Esophagus (tissue), 2 donors: Measurements from ENCODE around the gene CPSF7. TPM values are rescaled to one million over a fixed set of nuclear protein-coding genes. Genes with fewer than 3 reads are reported as not detected.

ENCODE experiments used
- H3K27ac ChIP-seq, 2 donors: one replicate each; pipeline ENCODE4 v1.5.1; 2013; ENCODE audit warnings: low read depth in 2 of 2, mild to moderate bottlenecking in 2 of 2, inconsistent platforms in 1 of 2, low read length in 1 of 2, moderate library complexity in 1 of 2
- H3K27me3 ChIP-seq, 2 donors: one replicate each; pipeline ENCODE4 v1.6.1; 2013; ENCODE audit warnings: low read length in 2 of 2, control low read depth in 1 of 2, mild to moderate bottlenecking in 1 of 2; ENCODE audit not compliant: insufficient read depth in 2 of 2, control insufficient read depth in 1 of 2
- H3K36me3 ChIP-seq, 2 donors: one replicate each; pipeline ENCODE4 v1.6.1; 2013; ENCODE audit warnings: low read length in 1 of 2; ENCODE audit not compliant: control insufficient read depth in 2 of 2, insufficient read depth in 2 of 2
- H3K4me1 ChIP-seq, 2 donors: one replicate each; pipeline ENCODE4 v1.6.1; 2013; ENCODE audit warnings: low read length in 1 of 2; ENCODE audit not compliant: control insufficient read depth in 2 of 2, insufficient read depth in 2 of 2
- H3K4me3 ChIP-seq, 2 donors: one replicate each; pipeline ENCODE4 v1.5.1; 2013; ENCODE audit warnings: low read length in 2 of 2, mild to moderate bottlenecking in 2 of 2, low read depth in 1 of 2, moderate library complexity in 1 of 2
- H3K9me3 ChIP-seq, 2 donors: one replicate each; pipeline ENCODE4 v1.6.1; 2013; ENCODE audit warnings: mild to moderate bottlenecking in 2 of 2, low read depth in 1 of 2, low read length in 1 of 2, moderate library complexity in 1 of 2; ENCODE audit not compliant: control insufficient read depth in 2 of 2, insufficient read depth in 1 of 2
- WGBS, 2 donors: extraction: QIAGEN DNeasy Blood & Tissue Kit; methylation state at CpG; one replicate each; pipeline ENCODE4 v1.1.7; 2013; 5-methylcytosine and 5-hydroxymethylcytosine counted together
- polyA plus RNA-seq, 2 donors: library from polyadenylated mRNA; stranded (reverse); fragments of 200-250 nt; gene quantifications; one replicate each; pipeline ENCODE4 v1.2.3, GENCODE V29; 2013
- donor health status: healthy with polysubstance abuse.
- donor health status: Bipolar disorder and iron deficiency.

The CPSF7 gene
- polyA plus RNA-seq, 2 donors = 32.7 to 43.1 TPM

GRCh38 chr11:61353131-61354067 lies 76.4 kb downstream of the CPSF7 start:
- WGBS, 2 donors = 77 to 81% methylated on average over 14 to 15 of the region's 15 CpGs
- H3K36me3 ChIP-seq = peaks cover 13 to 33% of the 10 kb centered on the region in 2 donors
- no peak overlapping the region for H3K4me3 ChIP-seq
- H3K9me3 ChIP-seq = no peaks in the 10 kb centered on the region
- H3K27ac ChIP-seq = no peak overlapping the region
- no peaks in the 10 kb centered on the region for H3K27me3 ChIP-seq
- H3K4me1 ChIP-seq = peaks cover 0 to 7% of the 10 kb centered on the region in 2 donors

Other genes starting within 250 kb of the CPSF7 start
- 10 to 100 TPM in 1 of 2 donors, 1 to 10 TPM in 1; 1.9 to 27.7 TPM for gene PGA3, start 226.5 kb downstream of the CPSF7 start, polyA plus RNA-seq
- gene PGA4, start 207.6 kb downstream of the CPSF7 start, polyA plus RNA-seq = 1 to 10 TPM; 1.0 to 9.5 TPM
- 1 to 10 TPM in 1 of 2 donors, under 1 TPM in 1; 0.11 to 3.2 TPM for gene PGA5, start 188.8 kb downstream of the CPSF7 start, polyA plus RNA-seq
- under 1 TPM; 0.34 to 0.61 TPM for gene VWCE, start 134.7 kb downstream of the CPSF7 start, polyA plus RNA-seq
- 10 to 100 TPM; 51.3 to 78.7 TPM for gene DDB1, start 96.9 kb downstream of the CPSF7 start, polyA plus RNA-seq
- 10 to 100 TPM; 23.9 to 42.5 TPM for gene TKFC, start 96.7 kb downstream of the CPSF7 start, polyA plus RNA-seq
- 10 to 100 TPM; 11.4 to 20.4 TPM for gene CYB561A3, start 68.1 kb downstream of the CPSF7 start, polyA plus RNA-seq
- 10 to 100 TPM; 24.4 to 32.9 TPM for gene TMEM138, start 67.6 kb downstream of the CPSF7 start, polyA plus RNA-seq
- gene TMEM216, start 37.4 kb downstream of the CPSF7 start, polyA plus RNA-seq = 10 to 100 TPM in 1 of 2 donors, 1 to 10 TPM in 1; 7.7 to 10.3 TPM
- gene SDHAF2, start 149 bp upstream of the CPSF7 start, polyA plus RNA-seq = 10 to 100 TPM; 25.4 to 33.3 TPM
- under 1 TPM; 0.04 to 0.19 TPM for gene LRRC10B, start 78.8 kb upstream of the CPSF7 start, polyA plus RNA-seq
- gene SYT7, start 151.1 kb upstream of the CPSF7 start, polyA plus RNA-seq = 1 to 10 TPM; 1.3 to 2.2 TPM